Astrocyte of the spinal cord (primary cell): ENCODE data around the gene C10orf71.

Source experiments
- DNase-seq: peaks from one replicate; pipeline ENCODE4 v3.0.0; 2011; ENCODE audit warnings: low read depth, low spot score
- H3K4me3 ChIP-seq: 2 replicates; pipeline ENCODE4 v1.5.1; 2011; ENCODE audit warnings: low read depth, mild to moderate bottlenecking, low read length, moderate library complexity
- in situ Hi-C: cut with HindIII; loops from 2 replicates; pipeline ENCODE4 v1.10.0; 2017; ENCODE audit warnings: low sequenced_read_pairs
- TF ChIP-seq, protein P1 (sequence below): IDR thresholded peaks from 2 replicates; pipeline ENCODE4 v1.5.1; 2012; ENCODE audit warnings: low read depth, mild to moderate bottlenecking, low read length, inconsistent platforms

Gene C10orf71

DNA sequence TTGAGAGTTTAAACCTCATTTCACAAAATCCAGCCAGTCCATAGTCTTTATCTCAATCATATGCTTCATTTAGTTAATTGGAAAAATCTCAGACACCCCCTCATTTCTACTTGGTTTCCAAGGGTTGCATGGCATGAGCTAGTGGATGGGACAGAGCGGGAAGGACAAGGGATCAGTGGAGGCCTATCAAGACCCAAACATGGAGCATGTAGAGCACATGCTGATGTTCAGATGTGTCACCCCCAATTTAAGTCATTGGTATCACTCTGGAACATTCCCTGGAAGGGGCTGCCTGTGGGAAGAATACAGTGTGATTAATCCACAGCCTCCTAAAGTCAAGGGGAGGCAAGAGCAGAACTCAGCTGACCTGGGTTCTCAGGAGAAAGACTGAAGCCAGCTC lies 2.3 kb downstream of the C10orf71 start:
- DNase-seq = no peak
- TF ChIP-seq, protein P1, sequence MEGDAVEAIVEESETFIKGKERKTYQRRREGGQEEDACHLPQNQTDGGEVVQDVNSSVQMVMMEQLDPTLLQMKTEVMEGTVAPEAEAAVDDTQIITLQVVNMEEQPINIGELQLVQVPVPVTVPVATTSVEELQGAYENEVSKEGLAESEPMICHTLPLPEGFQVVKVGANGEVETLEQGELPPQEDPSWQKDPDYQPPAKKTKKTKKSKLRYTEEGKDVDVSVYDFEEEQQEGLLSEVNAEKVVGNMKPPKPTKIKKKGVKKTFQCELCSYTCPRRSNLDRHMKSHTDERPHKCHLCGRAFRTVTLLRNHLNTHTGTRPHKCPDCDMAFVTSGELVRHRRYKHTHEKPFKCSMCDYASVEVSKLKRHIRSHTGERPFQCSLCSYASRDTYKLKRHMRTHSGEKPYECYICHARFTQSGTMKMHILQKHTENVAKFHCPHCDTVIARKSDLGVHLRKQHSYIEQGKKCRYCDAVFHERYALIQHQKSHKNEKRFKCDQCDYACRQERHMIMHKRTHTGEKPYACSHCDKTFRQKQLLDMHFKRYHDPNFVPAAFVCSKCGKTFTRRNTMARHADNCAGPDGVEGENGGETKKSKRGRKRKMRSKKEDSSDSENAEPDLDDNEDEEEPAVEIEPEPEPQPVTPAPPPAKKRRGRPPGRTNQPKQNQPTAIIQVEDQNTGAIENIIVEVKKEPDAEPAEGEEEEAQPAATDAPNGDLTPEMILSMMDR = no peak
- in situ Hi-C loops = no loop called here
- H3K4me3 ChIP-seq = no peak overlapping the region

GRCh38 chr10:49302088-49302487 lies 3.1 kb downstream of the C10orf71 start:
- H3K4me3 ChIP-seq = no peak overlapping the region
- TF ChIP-seq, protein P1 = no peak
- in situ Hi-C loops = no loop called here
- no peak for DNase-seq

- DNase-seq = no peak
- no peak overlapping the region for H3K4me3 ChIP-seq
- TF ChIP-seq, protein P1 = no peak
- in situ Hi-C loops = no loop called here
Observed at GRCh38 chr10:49303711-49304110, 4.7 kb downstream of the C10orf71 start.

- no peak overlapping the region for H3K4me3 ChIP-seq
- in situ Hi-C loops = no loop called here
- TF ChIP-seq, protein P1 = no peak
- no peak for DNase-seq
Observed at GRCh38 chr10:49304137-49304536, 5.2 kb downstream of the C10orf71 start.

DNA sequence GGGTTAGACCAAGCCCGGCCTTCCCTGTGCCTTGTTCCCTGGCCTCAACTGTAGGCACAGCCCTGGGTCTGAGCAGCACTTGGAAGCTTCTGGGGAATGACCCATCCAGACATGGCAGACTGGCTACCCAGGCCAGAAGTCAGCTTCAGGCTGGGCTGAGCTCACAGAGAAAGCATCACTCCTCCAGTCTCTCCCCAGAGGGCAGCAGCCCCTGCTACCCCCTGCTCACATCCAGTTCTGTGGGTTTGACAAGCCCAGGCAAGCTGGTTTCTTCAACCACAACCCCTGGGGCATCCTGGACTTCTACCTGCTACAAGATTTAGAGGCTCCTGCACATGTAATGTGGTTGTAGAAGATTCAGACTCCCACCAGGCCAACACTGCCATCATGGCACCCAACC lies 9.0 kb downstream of the C10orf71 start:
- TF ChIP-seq, protein P1 = no peak
- no peak overlapping the region for H3K4me3 ChIP-seq
- in situ Hi-C loops = no loop called here
- no peak for DNase-seq

- TF ChIP-seq, protein P1 = no peak
- no peak overlapping the region for H3K4me3 ChIP-seq
- no peak for DNase-seq
- in situ Hi-C loops = no loop called here
Observed at GRCh38 chr10:49308881-49309280, 9.9 kb downstream of the C10orf71 start.
